ENCODE measurements around the gene NDRG3.

Gene NDRG3

GRCh38 chr20:36745927-36746659 lies at the start of gene NDRG3:
NDRG3 (minus strand) TSS chr20:36746090; CDS start chr20:36721735, 24,355 bp downstream.
- DNase-seq: peak; percentile 25 to 95 (median 87)

GRCh38 chr20:36794116-36794474 lies 48.2 kb upstream of the NDRG3 start:
- no peak for DNase-seq

- no peak for DNase-seq
Measured at GRCh38 chr20:36793294-36794115, 47.6 kb upstream of the NDRG3 start.

GRCh38 chr20:36792422-36792821 lies 46.5 kb upstream of the NDRG3 start:
- DNase-seq: peak in 32 of 58 donors; percentile 1 to 41 (median 15)

- DNase-seq: no peak
Measured at GRCh38 chr20:36791862-36792261, 46.0 kb upstream of the NDRG3 start.

- no peak for DNase-seq
Measured at GRCh38 chr20:36786663-36787062, 40.8 kb upstream of the NDRG3 start.

- DNase-seq: no peak
Measured at GRCh38 chr20:36786246-36786645, 40.4 kb upstream of the NDRG3 start.

- no peak for DNase-seq
Measured at GRCh38 chr20:36785308-36785707, 39.4 kb upstream of the NDRG3 start.

GRCh38 chr20:36784900-36785299 lies 39.0 kb upstream of the NDRG3 start:
- no peak for DNase-seq

- DNase-seq: no peak
Measured at GRCh38 chr20:36784116-36784515, 38.2 kb upstream of the NDRG3 start.

- no peak for DNase-seq
Measured at GRCh38 chr20:36779656-36780025, 33.8 kb upstream of the NDRG3 start.

GRCh38 chr20:36778831-36779655 lies 33.2 kb upstream of the NDRG3 start:
- no peak for DNase-seq

- no peak for DNase-seq
Measured at GRCh38 chr20:36777576-36777975, 31.7 kb upstream of the NDRG3 start.

GRCh38 chr20:36777167-36777566 lies 31.3 kb upstream of the NDRG3 start:
- DNase-seq: no peak

GRCh38 chr20:36775826-36776225 lies 29.9 kb upstream of the NDRG3 start:
- DNase-seq: no peak

- peak in 1 of 58 donors; percentile 18 for DNase-seq
Measured at GRCh38 chr20:36775196-36775595, 29.3 kb upstream of the NDRG3 start.

- peak in 57 of 58 donors; percentile 73 to 98 (median 90) for DNase-seq
Measured at GRCh38 chr20:36773597-36774390, 27.9 kb upstream of the NDRG3 start, which contains the start of gene DSN1. DSN1 (minus strand) TSS chr20:36773763; CDS start chr20:36771458, 2,305 bp downstream.

GRCh38 chr20:36773107-36773596 lies 27.3 kb upstream of the NDRG3 start:
- DNase-seq: no peak

GRCh38 chr20:36770680-36771079 lies 24.8 kb upstream of the NDRG3 start:
- DNase-seq: no peak

GRCh38 chr20:36768768-36769430 lies 23.0 kb upstream of the NDRG3 start:
- no peak for DNase-seq

Measured in anterior cingulate cortex (tissue), 58 donors.